ENCODE data around the gene RABEP1.

DNA sequence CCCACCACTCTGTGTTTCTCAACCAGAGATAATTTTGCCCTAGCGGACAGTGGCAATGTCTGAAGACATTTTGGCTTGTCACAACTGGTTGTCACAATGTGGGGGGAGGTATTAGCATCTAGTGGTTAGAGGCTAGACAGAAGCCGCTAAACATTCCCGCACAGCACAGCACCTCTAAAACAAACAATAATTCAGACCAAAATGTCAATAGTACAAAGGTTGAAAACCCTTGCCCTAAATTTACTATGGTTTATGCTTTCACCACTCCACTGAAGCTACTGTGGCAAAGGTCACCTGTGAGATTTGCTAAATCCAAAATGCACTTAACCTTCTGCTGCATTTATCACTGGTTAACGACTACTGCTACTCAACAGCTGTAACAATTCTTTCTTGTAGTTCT, 123.3 kb downstream of the RABEP1 start:
- no peak for TF ChIP-seq EZH2phosphoT487 (IDR thresholded peaks at IDR 0.05; ENCODE audit: borderline replicate concordance, low read length)
- TF ChIP-seq, protein P1, sequence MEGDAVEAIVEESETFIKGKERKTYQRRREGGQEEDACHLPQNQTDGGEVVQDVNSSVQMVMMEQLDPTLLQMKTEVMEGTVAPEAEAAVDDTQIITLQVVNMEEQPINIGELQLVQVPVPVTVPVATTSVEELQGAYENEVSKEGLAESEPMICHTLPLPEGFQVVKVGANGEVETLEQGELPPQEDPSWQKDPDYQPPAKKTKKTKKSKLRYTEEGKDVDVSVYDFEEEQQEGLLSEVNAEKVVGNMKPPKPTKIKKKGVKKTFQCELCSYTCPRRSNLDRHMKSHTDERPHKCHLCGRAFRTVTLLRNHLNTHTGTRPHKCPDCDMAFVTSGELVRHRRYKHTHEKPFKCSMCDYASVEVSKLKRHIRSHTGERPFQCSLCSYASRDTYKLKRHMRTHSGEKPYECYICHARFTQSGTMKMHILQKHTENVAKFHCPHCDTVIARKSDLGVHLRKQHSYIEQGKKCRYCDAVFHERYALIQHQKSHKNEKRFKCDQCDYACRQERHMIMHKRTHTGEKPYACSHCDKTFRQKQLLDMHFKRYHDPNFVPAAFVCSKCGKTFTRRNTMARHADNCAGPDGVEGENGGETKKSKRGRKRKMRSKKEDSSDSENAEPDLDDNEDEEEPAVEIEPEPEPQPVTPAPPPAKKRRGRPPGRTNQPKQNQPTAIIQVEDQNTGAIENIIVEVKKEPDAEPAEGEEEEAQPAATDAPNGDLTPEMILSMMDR (conservative IDR thresholded peaks at IDR 0.05; ENCODE audit: low read depth, low read length) = no peak
